ENCODE data around the gene USP21. TPM values are rescaled to one million over a fixed set of nuclear protein-coding genes. Genes with fewer than 3 reads are reported as not detected.

The USP21 gene
- total and polyA plus RNA-seq, 2 of the 8 experiments (the other 6 are each of a cell fraction or from before 2014, with no cell fraction given) = 23.9 to 36.3 TPM

DNA sequence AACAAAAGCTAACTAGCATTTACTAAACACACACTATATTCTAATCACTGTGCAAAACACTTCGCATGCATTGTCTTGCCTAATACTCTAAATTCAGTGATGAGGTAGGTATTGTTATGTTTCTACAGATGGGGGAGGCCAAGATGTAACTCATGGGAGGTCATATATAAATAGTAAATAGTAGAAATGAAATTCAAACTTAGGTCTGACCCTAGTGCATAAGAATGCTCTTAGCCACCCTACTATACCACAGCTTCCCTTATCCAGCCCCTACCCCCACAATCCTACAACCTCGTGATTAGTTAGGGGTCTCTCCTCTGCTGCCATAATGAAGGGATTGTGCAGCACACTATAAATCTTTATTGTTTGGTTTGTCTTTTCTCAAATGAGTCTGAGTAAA is 44.7 kb upstream of the USP21 start:
- H3K23me2 ChIP-seq (ENCODE audit: low read depth, low read length) = peaks cover 12% of the 10 kb centered on the region
- no peak overlapping the region for H4K5ac ChIP-seq (ENCODE audit: insufficient read length, low read depth, low read length)
- CTCF ChIA-PET (ENCODE audit: partially characterized antibody) = interaction anchor here (5.0 kb wide), 1 partner anchor 17 kb away, joined by 33 read pairs; the partner anchor contains the start of gene KLHDC9
- no peak overlapping the region for H3K56ac ChIP-seq (replicated peaks; ENCODE audit: insufficient read length, low read depth, low read length)
- peaks cover 0 to 5% (median 0%) of the 10 kb centered on the region in 4 experiments; a peak in 2 of 8 replicates for H3K36me3 ChIP-seq (ENCODE audit: control insufficient read depth in 2 of 4, insufficient read depth in 4 of 4, low read length in 3 of 4)
- no peak overlapping the region for H4K8ac ChIP-seq (ENCODE audit: extremely low read depth, insufficient read depth, low read length)
- H3K4me3 ChIP-seq (ENCODE audit: extremely low read depth in 1 of 4, insufficient read depth in 2 of 4, low read depth in 3 of 4, low read length in 4 of 4) = no peak overlapping the region
- no peak overlapping the region for H3K14ac ChIP-seq (ENCODE audit: insufficient read length)
- POLR2A ChIA-PET (ENCODE audit: partially characterized antibody) = interaction anchor here (0.6 to 1.6 kb wide), 3 partner anchors 14 to 78 kb away, joined by 3 to 5 read pairs (median 4); no protein-coding TSS in a partner anchor
- no peak for TF ChIP-seq SUZ12 (IDR thresholded peaks at IDR 0.05; ENCODE audit: low read length)
- TF ChIP-seq NANOG (IDR thresholded peaks at IDR 0.05; ENCODE audit: insufficient read depth, low read depth, low read length, poor library complexity, severe bottlenecking) = no peak
- TF ChIP-seq, protein P1, sequence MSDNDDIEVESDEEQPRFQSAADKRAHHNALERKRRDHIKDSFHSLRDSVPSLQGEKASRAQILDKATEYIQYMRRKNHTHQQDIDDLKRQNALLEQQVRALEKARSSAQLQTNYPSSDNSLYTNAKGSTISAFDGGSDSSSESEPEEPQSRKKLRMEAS (IDR thresholded peaks at IDR 0.05) = no peak
- no peak for TF ChIP-seq CBX8 (IDR thresholded peaks at IDR 0.05; ENCODE audit: borderline replicate concordance, low read depth, low read length)
- TF ChIP-seq PHF8 (conservative IDR thresholded peaks at IDR 0.05; ENCODE audit: low read depth, low read length) = no peak
- no peak overlapping the region for H3K27ac ChIP-seq (ENCODE audit: low read depth, low read length)
- peaks cover 15% of the 10 kb centered on the region for H3K79me1 ChIP-seq (ENCODE audit: low read depth, low read length)
- peaks cover 4 to 72% of the 10 kb centered on the region in 2 experiments; a peak in 3 of 4 replicates for H3K79me2 ChIP-seq (ENCODE audit: control insufficient read depth in 1 of 2, insufficient read depth in 2 of 2, low read length in 2 of 2)
- no peak overlapping the region for H4K91ac ChIP-seq (replicated peaks; ENCODE audit: insufficient read length, low read length)
- 87% methylated on average over 2 of the region's 2 CpGs; no CpG with 5 or more reads in 1 of the 2 experiments for WGBS, 2 experiments (ENCODE audit: extremely low coverage in 1 of 2, insufficient coverage in 1 of 2, insufficient read length in 1 of 2, insufficient replicate concordance in 2 of 2, low coverage in 1 of 2, low lambda C conversion rate in 2 of 2, missing lambda C conversion rate in 1 of 2)
- peaks cover 0 to 3% of the 10 kb centered on the region in 2 experiments for H4K20me1 ChIP-seq (replicated peaks in 1 of 2; ENCODE audit: control insufficient read depth in 1 of 2, insufficient read depth in 2 of 2, low read length in 2 of 2)
- no peak overlapping the region for H3K23ac ChIP-seq (ENCODE audit: insufficient read length)
- H2AFZ ChIP-seq (ENCODE audit: low read length) = no peak overlapping the region
- H2BK5ac ChIP-seq (ENCODE audit: low read depth, low read length) = no peak overlapping the region
- no peak overlapping the region for H2AK5ac ChIP-seq (ENCODE audit: low read depth, low read length)
- H2BK120ac ChIP-seq (replicated peaks; ENCODE audit: low read depth, low read length) = no peak overlapping the region
- no peak overlapping the region for H3K4me2 ChIP-seq (ENCODE audit: insufficient read depth in 1 of 2, low read depth in 2 of 2, low read length in 2 of 2)
- H2BK15ac ChIP-seq (ENCODE audit: low read length) = no peak overlapping the region
- no peaks in the 10 kb centered on the region for H3K9me3 ChIP-seq (ENCODE audit: insufficient read depth in 2 of 2, low read depth in 1 of 2, low read length in 1 of 2)
- H2BK12ac ChIP-seq (ENCODE audit: low read depth, low read length) = no peak overlapping the region
- H3K4ac ChIP-seq (replicated peaks; ENCODE audit: insufficient read length, low read depth, low read length) = no peak overlapping the region
- no peak overlapping the region for H2BK20ac ChIP-seq (ENCODE audit: low read length)
- FAIRE-seq = no peak
- DNase-seq (ENCODE audit: low read depth in 1 of 2, low spot score in 2 of 2) = no peak
- no peak overlapping the region for H3K18ac ChIP-seq (ENCODE audit: extremely low read depth, low read length)
- H3K4me1 ChIP-seq (replicated peaks in 1 of 4; ENCODE audit: control insufficient read depth in 3 of 4, insufficient read depth in 4 of 4, low read length in 3 of 4) = peaks cover 4 to 10% (median 5%) of the 10 kb centered on the region in 4 experiments; a peak in 6 of 7 replicates
- no peaks in the 10 kb centered on the region for H3K27me3 ChIP-seq (replicated peaks in 1 of 4; ENCODE audit: control insufficient read depth in 3 of 4, extremely low read depth in 1 of 4, insufficient read depth in 3 of 4, low read length in 3 of 4)
- H3K9ac ChIP-seq (replicated peaks in 1 of 4; ENCODE audit: extremely low read depth in 1 of 4, low read depth in 3 of 4, low read length in 3 of 4) = no peak overlapping the region
